AG04450 (cell line): ENCODE results near the gene KIF12. TPM values are rescaled to one million over a fixed set of nuclear protein-coding genes. Genes with fewer than 3 reads are reported as not detected.

Source experiments
- CTCF ChIA-PET: fragments of 300-600, 350-600 bp; formaldehyde crosslinking; extraction: SDS; loops from one replicate; lab custom pipeline; 2022; ENCODE audit warnings: antibody characterized with exemption, inconsistent platforms; lab: Charles Lee
- POLR2A ChIA-PET: fragments of 350-600 bp; formaldehyde crosslinking; extraction: SDS; loops from one replicate; lab custom pipeline; 2021; ENCODE audit warnings: antibody characterized with exemption, inconsistent platforms; lab: Yijun Ruan, JAX
- DNase-seq: peaks from one replicate; pipeline ENCODE4 v3.0.0-alpha.2; 2011; ENCODE audit warnings: low read depth, low spot score
- H3K27ac ChIP-seq: one replicate; pipeline ENCODE4 v1.5.1; 2012; ENCODE audit warnings: low read depth, low read length, control low read depth
- H3K27me3 ChIP-seq: one replicate; pipeline ENCODE4 v1.6.0; 2012; ENCODE audit warnings: low read length; ENCODE audit not compliant: control insufficient read depth, insufficient read depth
- H3K4me3 ChIP-seq: 2 replicates; pipeline ENCODE4 v1.5.1; 2011; ENCODE audit warnings: mild to moderate bottlenecking, low read depth, low read length, control low read depth
- H3K9me3 ChIP-seq: 2 replicates; pipeline ENCODE4 v1.5.1; 2012; ENCODE audit warnings: low read length; ENCODE audit not compliant: control insufficient read depth, insufficient read depth
- polyA minus RNA-seq: library from RNA; depleted of rRNA, polyadenylated mRNA; stranded (reverse); fragments of >200 nt; gene quantifications from 2 replicates; pipeline ENCODE4 v1.2.3, GENCODE V29; 2011; rRNA and poly(A)+ RNA removed
- polyA plus RNA-seq: library from polyadenylated mRNA; depleted of rRNA; stranded (reverse); fragments of >200 nt; gene quantifications from 2 replicates; pipeline ENCODE4 v1.2.3, GENCODE V29; 2011; rRNA removed
- TF ChIP-seq, protein P1 (sequence below): IDR thresholded peaks from 2 replicates; pipeline ENCODE4 v1.5.1; 2011; ENCODE audit warnings: low read depth, low read length, control low read depth, inconsistent platforms

Gene KIF12
- polyA plus RNA-seq (not detected in 2 replicates), polyA minus RNA-seq (not detected in 2 replicates)

DNA sequence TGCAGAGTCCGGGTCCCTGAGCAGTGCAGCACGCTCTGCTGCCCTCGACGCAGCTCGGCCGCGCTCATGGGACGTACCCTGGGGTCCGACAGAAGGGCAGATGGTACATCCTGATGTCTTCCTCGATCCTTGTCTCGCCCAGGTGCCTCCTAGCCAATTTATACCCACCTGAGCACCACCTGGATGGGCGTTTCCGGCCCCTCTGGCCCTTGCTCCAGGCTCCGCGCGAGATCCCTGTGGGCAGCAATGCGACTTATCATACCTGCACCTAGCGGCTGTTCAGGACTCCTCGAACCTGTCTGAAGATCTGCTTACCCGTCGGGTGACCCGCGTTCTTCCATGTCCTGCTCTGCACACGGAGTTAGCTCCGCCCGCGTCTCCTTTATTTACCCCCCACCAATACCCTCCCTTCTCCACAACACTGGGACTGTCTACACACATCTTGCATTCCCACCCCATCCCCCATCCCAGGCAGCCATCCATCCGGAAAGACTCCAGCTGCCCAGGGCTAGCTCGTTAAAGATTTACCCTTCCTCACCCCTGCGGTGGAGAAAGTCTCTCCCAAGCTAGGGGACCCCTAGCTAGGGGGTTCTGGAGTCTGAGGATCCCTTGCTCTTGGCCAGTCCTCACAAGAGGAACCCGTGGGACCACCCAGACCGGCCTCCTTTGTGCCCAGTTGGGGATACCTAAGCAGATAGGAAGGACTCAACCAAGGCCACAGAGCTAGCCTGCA lies at the start of gene KIF12:
TSS of gene KIF12 (minus strand) at position 357 of the 733 bp plus-strand sequence. CDS start at position 341, 16 bp downstream.
- no peak within 1 kb of the TSS for H3K27ac ChIP-seq
- no peak for DNase-seq
- CTCF ChIA-PET: interaction anchor here (0.6 to 6.2 kb wide), 5 partner anchors 9 to 361 kb away, joined by 3 to 25 read pairs (median 5); no protein-coding TSS in a partner anchor
- peak within 1 kb of the TSS; percentile 44; the same call in 1 of the 2 replicates for H3K4me3 ChIP-seq
- peaks cover 35% of the 10 kb centered on the region for H3K27me3 ChIP-seq
- peaks cover 19% of the 10 kb centered on the region for H3K9me3 ChIP-seq
- TF ChIP-seq, protein P1, sequence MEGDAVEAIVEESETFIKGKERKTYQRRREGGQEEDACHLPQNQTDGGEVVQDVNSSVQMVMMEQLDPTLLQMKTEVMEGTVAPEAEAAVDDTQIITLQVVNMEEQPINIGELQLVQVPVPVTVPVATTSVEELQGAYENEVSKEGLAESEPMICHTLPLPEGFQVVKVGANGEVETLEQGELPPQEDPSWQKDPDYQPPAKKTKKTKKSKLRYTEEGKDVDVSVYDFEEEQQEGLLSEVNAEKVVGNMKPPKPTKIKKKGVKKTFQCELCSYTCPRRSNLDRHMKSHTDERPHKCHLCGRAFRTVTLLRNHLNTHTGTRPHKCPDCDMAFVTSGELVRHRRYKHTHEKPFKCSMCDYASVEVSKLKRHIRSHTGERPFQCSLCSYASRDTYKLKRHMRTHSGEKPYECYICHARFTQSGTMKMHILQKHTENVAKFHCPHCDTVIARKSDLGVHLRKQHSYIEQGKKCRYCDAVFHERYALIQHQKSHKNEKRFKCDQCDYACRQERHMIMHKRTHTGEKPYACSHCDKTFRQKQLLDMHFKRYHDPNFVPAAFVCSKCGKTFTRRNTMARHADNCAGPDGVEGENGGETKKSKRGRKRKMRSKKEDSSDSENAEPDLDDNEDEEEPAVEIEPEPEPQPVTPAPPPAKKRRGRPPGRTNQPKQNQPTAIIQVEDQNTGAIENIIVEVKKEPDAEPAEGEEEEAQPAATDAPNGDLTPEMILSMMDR: no peak
- POLR2A ChIA-PET: no interaction called here

DNA sequence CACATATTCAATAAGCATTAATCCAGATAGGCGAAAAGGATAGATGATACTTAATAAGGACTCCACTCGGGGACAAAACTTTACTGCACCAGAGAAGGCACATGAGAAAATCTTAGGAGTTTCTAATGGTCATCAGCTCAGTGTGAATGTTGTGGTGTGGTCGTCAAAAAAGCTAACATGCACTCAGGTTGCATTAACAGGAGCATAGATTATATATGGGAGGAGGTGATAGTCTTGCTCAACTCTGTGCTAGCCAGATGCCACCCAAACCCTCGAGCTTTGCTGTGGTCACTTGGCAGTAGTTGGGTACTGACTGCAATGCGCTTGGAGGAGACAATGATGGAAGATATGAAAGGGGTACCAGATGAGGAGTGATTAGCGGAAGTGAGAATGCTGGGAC lies 47.6 kb upstream of the KIF12 start:
- CTCF ChIA-PET: interaction anchor here (1.1 to 7.5 kb wide), 3 partner anchors 8 to 144 kb away, joined by 4 to 46 read pairs (median 5); partner anchors contain the start of gene COL27A1
- no peak overlapping the region for H3K4me3 ChIP-seq
- TF ChIP-seq, protein P1: no peak
- no peak overlapping the region for H3K27ac ChIP-seq
- POLR2A ChIA-PET: no interaction called here
- no peaks in the 10 kb centered on the region for H3K9me3 ChIP-seq
- H3K27me3 ChIP-seq: peaks cover 52% of the 10 kb centered on the region
- no peak for DNase-seq

DNA sequence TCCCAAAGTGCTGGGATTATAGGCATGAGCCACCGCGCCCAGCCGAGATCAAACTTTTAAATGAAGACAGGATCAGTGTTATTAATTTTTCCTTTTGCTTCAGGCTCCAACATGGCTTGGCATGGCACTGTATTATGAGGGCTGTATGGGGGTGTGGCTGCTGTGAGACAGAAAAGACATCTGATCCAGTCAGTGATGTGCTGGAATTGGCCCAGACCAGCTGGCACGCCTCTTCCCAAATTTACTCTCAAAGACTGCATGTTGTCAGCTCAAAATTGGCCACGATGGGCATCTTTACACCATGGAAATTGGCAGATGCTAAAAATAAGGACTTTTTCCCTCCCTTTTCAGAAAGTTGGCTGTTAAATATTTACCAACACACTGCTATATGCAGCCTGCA lies 44.1 kb upstream of the KIF12 start:
- Histone ChIP-seq H3K9me3 (no peaks in the 10 kb centered on the region; the same call in 1 of the 2 replicates), H3K4me3 (no peak overlapping the region), H3K27me3 (peaks cover 67% of the 10 kb centered on the region), H3K27ac (no peak overlapping the region)
- TF ChIP-seq, protein P1: no peak
- POLR2A ChIA-PET: no interaction called here
- DNase-seq: no peak
- CTCF ChIA-PET: interaction anchor here (4.2 to 7.5 kb wide), 2 partner anchors 12 to 148 kb away, joined by 21 to 46 read pairs; partner anchors contain the start of gene COL27A1

DNA sequence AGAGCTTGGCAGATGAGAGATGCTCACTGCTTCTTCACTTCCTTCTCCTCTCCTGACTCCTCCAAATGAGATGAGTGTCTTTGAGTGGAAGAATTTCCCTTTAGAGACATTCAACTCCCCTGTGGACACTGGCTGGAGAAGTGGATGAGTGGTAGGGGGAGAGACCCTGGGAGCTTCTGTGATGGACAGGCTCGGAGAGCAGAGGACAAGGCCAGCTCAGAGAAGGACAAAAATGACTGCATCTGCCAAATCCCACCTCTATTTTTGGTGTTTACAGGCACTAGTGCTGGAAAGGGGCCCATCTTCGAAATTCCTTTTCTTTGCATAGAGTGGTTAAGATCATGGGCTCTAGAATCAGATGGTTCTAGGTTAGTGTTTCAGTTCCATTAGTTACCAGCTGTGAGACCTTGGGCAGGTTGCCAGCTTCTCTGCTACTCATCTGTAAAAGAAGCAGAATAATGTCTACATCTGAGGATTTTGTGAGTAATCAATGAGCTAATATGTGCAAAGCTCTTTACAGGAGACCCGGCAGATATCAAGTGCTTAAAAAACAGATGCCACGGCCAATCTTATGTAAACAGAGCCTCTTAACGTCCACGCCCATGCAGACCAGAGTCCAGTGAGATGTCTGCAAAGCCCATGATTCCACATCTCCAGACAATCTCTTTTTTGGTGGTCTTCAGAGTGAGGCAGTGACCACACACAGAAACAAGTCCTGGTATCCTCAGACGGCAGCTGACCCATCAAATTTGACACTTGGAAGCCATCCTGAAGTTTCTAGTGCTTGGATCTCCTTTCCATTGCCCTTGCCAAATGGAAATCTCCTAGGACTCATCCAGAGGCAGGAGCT lies 42.7 kb upstream of the KIF12 start:
- peak overlapping the region; percentile 11 for H3K27ac ChIP-seq
- TF ChIP-seq, protein P1: no peak
- H3K4me3 ChIP-seq: no peak overlapping the region
- ChIA-PET POLR2A (interaction anchor here (0.6 to 0.7 kb wide), 2 partner anchors 34 to 395 kb away, joined by 3 read pairs; no protein-coding TSS in a partner anchor), CTCF (interaction anchor here (1.0 to 7.5 kb wide), 6 partner anchors 9 to 149 kb away, joined by 4 to 46 read pairs (median 14); partner anchors contain the start of gene COL27A1)
- peaks cover 73% of the 10 kb centered on the region for H3K27me3 ChIP-seq
- DNase-seq: no peak
- no peaks in the 10 kb centered on the region; the same call in 1 of the 2 replicates for H3K9me3 ChIP-seq
